Esophagus muscularis mucosa (tissue), 3 donors: ENCODE measurements around the gene HEATR5A.

ENCODE experiments used
- CTCF ChIP-seq, 3 experiments: fragments of 200-600 bp in 2 of 3; fragments of 450-650 bp in 1 of 3; sonication (generic) in 2 of 3; IDR thresholded peaks; one replicate each; pipeline ENCODE4 v1.5.1; 2017 to 2019; ENCODE audit warnings: antibody characterized with exemption in 3 of 3, mild to moderate bottlenecking in 2 of 3, moderate library complexity in 1 of 3
- POLR2A ChIP-seq: fragments of 450-650 bp; IDR thresholded peaks from one replicate; pipeline ENCODE4 v1.6.1; 2017; ENCODE audit warnings: antibody characterized with exemption, moderate library complexity, mild to moderate bottlenecking, low read depth
- POLR2AphosphoS5 ChIP-seq, 2 donors: sonication (generic); formaldehyde crosslinking; IDR thresholded peaks; one replicate each; pipeline ENCODE4 v1.6.1; 2017; ENCODE audit warnings: antibody characterized with exemption in 2 of 2

- TF ChIP-seq CTCF (IDR thresholded peaks at IDR 0.05) (no peak), POLR2A (no peak), POLR2AphosphoS5 (IDR thresholded peaks at IDR 0.05) (no peak)
These were observed 5.6 kb upstream of the HEATR5A start for GRCh38 chr14:31425905-31426304.
